GM19351 (cell line): ENCODE results near the gene FAM53B.

Source experiments
- ATAC-seq: cut with Tn5 transposase; IDR thresholded peaks from one replicate; pipeline ENCODE4 v1.9.1; 2021; ENCODE audit warnings: mild to moderate bottlenecking, moderate library complexity; ENCODE audit not compliant: unreplicated experiment

The FAM53B gene

GRCh38 chr10:124743191-124744101, 732 bp downstream of the FAM53B start:
- peak; percentile 22 for ATAC-seq

- no peak for ATAC-seq
Measured at GRCh38 chr10:124742413-124743190, 1.6 kb downstream of the FAM53B start.

DNA sequence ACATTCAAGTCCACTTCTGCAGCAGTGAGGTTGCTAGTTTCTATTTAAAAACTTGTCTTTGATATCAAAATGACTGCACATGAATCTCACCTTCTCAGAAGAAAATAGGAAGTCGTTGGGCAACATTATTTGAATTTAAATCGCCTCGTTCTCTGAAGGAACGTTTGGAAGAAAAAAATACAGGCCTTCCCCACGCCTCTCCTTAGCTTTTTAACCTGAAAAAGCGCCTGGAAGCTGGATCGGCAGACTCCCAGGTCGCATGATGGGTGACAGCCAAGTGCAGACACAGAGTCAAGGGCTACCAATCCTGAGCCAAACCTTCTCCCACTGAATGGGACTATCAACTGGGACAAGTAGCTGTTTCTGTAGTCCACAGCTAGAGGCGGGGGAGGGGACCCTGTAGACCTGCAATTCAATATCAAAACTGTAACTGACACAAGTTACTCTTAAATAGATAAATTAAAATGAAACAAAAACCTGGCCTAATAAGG, 2.2 kb downstream of the FAM53B start:
- ATAC-seq, result no peak

DNA sequence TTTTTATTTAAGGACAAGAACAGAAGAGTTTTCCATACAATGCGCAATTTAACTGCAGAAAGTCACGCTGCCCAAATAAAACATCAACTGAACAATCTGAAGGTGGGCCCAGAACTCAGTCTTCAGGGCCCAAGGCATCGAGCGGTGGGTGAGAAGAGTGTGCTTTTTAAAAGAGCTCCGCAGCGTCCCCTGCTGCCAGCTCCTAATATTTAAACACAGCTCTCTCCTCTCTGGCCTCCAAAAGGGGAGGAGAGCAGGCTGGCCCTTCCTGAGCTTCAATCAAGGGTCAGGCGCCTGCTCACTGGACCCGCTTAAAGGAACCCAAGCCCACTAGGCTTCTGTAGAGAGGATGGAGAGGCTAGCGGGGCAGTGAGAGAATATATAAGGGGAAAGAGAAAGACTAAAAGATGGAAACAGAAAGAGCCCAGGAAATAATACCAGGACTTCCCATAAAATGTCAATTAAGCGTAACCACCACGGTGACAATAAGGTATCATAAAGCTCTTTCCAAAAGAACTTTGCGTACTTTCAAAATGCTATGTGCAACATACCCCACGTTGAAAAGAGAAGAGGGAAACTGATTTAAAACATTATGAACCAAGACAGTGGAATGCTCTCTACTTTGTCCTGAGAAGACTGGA, 2.8 kb downstream of the FAM53B start:
- ATAC-seq, result peak; percentile 46

GRCh38 chr10:124740369-124741280, 3.6 kb downstream of the FAM53B start:
- peak; percentile 17 for ATAC-seq

DNA sequence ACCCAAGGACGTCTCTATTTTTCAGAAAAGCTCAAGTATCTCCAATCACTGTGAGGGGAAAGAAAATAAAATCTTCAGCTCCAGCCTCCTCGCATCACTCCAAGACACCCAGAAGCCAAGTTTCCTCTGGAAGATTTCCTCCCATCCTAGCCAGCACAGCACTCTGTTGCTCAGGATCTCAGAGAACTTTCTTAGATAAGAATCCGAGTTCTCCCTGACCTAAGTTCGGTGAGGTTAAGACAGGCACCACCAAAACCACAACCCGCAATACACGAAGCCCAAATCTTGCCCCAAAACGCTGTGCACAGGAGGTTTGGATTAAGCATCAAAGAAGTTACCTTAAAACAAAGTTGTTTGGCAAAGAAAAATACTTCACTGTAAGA, 4.2 kb downstream of the FAM53B start:
- ATAC-seq, result no peak

DNA sequence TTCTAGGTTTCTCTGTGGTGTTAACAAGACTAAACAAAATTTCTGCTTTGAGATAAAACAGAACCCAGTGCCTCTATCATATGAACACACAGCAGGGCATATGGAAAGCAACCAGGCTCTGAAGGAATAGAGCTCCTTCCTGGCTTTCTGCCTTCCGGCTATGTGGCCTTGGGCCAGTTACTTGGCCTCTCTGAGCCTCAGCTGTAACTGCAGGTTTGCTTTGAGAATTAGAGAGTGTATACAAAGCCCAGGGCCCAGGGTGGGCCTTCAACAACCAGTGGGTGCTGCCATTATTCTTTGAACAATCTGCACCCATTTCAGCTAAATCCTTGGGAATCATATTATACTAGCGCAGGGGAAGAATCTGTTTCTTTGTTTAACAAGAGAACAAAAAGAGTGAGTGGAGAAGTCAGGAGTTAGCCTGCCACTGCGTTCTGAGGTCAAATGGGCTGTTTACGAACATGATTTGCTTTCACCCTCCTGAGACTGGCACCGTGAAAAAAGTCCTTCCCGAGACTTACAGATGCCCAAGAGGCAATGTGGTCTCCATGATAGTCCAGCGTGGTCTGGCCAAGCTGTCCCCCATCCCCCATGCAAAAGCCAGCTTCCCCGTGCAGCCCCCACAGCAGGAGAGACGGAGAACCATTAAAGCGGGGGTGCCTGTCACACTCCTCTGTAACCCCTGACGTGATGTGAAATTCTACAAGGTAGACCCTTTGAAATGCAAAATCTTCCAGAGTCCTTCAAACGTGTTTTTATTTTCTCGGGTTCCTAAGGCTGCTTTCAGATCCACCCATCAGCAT, 4.9 kb downstream of the FAM53B start:
- no peak for ATAC-seq

- ATAC-seq, result no peak
Measured at GRCh38 chr10:124738441-124738840, 5.7 kb downstream of the FAM53B start.

- no peak for ATAC-seq
Measured at GRCh38 chr10:124737708-124738107, 6.5 kb downstream of the FAM53B start.

GRCh38 chr10:124737221-124737620, 7.0 kb downstream of the FAM53B start:
- ATAC-seq, result no peak

DNA sequence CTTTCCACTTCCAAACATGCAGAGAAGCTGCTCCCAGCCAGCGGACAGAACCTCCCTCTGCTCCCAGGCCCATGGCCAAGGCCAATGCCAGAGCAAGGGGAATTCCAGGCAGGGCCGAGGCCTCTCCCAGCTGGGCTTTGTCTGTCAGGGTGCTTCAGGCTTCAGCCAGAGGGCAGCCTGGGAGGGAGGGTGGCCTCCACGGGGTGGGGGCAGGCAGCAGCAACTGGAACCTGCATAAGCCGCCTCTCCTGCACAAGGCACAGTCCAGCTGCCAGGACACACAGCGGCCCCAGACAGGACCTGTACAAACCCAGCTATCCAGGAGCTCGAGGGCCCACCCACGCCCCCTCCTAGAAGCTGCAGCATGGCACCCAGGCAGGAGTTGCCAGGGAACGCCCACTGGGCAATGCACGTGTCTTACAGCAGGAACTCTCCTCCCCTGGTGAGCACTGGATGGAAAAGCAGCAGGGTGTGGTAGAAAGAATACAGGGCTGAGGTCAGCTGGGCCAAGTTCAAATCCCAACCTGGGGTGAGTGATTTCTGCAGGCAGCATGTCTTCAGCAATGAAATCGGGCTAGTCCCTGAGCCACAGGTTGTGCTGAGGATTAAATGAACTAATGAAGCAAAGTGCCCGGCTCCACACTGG, 7.6 kb downstream of the FAM53B start:
- ATAC-seq, result no peak

- no peak for ATAC-seq
Measured at GRCh38 chr10:124735491-124736286, 8.5 kb downstream of the FAM53B start.

- no peak for ATAC-seq
Measured at GRCh38 chr10:124734311-124735166, 9.6 kb downstream of the FAM53B start.

DNA sequence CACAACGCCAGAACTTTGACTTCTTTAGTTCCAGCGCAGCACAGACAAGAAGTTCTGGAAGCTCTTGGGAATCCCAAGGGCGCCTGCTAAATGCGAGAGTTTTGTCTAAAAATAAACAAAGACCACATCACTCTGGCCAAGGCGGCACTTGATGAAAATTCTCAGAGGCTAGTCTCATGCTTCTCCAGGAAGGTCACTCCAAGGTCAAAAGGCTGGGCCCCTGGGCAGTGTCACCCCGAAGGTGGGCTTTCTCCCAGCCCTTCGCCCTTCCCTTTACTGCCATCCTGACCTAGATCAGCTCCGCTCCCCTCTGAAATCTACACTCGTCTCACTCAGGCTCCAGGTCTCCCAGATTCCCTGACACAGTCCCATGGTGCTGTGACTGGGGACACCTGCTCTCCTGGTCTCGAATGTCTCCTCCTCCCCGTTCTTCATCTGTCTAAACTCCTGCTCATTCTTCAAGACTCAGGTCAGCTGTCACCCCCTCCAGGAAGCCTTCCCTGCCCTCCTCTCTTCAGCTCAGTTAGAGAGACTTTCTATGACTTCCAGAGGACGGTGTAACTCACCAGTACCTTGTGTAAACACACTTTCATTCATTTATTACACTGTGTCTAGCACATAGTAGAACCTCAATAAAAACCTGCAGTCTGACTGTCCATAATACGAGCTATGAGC, 10.5 kb downstream of the FAM53B start:
- no peak for ATAC-seq

GRCh38 chr10:124732931-124733570, 11.1 kb downstream of the FAM53B start:
- peak; percentile 59 for ATAC-seq

DNA sequence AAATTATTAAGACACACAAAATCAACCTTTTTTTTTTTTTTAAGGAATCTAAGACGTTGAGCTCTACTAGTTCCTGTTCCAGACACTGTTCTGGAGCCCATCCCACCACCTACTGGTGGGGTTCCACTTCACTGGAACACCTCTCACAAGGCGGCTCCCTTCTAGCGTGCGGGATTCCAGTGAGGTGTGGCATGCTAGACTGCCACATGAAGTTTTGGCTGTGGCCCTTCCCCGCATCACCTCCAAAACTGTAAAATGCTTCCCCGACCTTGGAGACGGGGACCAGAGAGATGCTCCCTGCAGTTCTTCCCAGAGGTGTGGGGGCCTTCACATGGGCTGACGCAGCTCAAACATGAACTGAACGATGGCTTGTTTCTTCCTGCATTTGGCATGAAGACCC, 12.6 kb downstream of the FAM53B start:
- ATAC-seq, result no peak
